ENCODE measurements around the gene ELFN2.
"Not testable (repeated sequence)": the region's sequence is repeated elsewhere in the genome, so short reads cannot be mapped to it uniquely, and the experiment has no call there.

ELFN2 gene

DNA sequence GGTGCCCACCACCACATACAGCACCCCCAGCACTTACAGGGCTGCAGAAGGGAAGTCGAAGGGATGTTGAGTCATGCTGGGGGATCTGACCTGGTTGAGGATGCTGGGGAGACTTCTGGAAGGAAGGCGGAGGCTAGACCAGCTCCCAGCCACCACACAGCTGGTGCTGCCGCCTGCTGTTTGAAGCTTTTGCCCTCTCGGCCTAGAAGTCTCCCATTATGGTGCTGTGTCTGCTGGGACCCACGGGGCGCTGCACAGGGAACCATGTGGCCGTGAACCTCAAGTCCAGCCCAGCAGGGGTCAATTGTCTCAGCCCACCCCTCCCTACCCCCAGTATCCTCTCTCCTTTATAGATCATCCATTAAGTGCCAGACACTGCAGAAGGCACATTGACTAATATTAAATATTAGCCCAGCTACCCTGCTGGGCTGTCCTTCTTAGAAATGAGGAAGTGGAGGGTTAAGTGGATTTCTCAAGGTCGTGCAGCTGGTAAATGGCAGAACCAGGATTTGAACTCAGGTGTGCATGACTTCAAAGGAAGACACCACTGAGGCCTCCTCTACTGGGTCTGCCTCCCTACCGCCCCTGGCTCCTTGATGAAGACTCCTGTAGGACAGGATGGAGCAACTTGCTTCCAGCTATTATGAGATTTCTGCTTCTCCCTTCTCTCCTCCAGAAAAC is 95.3 kb downstream of the ELFN2 start:
- no peak for DNase-seq

DNA sequence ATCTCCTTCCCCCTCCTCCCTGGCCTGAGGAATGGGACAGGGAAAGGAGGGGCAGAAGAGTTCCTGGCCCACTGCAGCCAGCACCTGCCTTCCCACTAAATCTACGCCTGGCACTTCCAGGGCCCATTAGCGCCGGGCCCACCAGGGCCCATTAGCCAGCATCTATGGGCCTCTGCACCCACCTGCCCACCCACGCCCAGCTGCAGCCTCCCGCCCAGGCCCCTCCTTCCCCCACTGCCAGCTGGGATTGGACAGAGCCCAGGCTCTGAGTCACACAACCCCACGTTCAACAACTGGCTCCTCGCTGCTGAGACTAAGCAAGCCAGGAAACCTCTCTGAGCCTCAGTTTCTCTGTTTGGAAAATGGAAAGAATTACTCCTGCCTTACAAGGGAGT is 96.2 kb downstream of the ELFN2 start:
- peak; percentile 52 for DNase-seq

DNA sequence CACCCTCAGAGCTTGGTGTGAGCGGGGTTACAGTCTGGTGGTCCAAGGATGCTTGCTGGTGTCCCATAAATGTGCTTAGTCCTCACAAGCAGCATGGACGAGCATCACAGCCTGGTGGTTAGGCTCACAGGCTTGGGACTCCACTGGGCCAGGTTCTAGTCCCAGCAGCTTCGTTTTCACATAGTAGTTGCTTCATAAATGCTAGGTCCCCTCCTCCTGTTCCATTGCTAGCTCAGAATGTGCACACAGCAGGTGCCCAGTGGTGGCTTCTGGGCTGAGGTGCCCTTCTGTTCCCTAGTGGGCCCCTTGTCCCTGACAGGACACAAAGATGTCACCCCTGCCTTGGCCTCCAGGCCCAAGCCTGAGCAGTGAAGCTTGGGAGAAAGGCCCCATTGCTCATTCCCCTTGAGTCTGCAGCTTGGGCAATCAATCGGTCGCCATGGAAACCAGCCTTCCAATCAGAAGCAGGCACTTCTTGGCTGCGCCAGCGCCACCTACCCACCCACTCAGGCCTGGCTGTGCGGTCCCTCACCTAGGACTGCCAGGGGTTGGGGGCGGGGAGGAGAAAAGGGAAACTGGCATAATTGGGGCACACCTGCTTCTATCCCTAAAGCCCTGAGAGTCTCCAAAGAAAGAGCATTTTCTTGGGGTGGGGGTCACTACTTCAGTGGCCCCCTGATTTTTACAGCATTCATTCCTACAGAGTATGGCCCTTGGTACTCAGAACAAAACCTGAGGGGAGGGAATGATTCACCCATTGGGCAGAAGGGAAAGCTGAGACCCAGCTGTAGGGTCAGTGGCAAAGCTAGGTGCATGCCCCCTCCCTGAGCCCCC is 96.9 kb downstream of the ELFN2 start:
- peak; percentile 86 for DNase-seq

DNA sequence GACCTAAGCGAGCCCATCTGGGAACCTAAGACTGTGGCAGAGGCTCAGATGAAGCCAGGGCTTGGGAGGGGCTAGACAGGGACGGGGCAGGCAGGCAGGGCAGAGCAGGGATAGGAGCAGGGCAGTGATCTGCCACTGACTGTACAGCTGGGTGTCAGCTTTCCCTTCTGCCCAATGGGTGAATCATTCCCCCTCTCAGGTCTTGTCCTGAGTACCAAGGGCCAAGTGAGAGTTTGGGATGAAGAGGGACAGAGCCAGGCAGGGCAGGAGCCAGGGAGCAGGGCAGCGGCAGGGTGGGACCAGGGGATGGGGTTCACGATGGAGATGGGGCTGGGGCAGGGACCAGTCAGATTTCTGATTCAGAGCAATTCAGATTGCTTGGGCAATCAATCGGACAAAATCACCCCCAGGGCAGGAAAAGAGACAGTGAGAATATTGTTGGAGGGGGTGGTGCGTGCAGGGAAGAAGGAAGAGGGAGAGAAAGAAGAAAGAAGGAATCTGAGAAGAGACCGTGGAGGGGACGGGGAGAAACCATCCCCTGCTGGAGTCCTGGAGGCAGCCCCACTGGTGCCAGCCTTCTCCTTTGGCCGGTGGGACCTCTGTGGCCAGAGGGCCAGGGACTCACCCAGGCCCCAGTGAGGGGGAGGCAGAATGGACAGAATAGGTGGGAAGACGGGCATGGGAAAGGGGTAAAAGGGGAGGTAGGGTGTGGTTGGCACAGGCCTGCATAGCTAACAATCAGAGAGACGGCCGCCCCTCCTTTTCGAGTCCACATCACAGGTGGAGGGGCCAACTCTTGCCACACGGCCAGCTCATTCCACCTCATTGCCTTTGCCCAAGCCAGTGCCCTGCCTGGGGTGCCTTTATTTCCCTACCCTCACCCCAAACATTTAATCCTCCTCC is 97.8 kb downstream of the ELFN2 start:
- DNase-seq = peak; percentile 32

DNA sequence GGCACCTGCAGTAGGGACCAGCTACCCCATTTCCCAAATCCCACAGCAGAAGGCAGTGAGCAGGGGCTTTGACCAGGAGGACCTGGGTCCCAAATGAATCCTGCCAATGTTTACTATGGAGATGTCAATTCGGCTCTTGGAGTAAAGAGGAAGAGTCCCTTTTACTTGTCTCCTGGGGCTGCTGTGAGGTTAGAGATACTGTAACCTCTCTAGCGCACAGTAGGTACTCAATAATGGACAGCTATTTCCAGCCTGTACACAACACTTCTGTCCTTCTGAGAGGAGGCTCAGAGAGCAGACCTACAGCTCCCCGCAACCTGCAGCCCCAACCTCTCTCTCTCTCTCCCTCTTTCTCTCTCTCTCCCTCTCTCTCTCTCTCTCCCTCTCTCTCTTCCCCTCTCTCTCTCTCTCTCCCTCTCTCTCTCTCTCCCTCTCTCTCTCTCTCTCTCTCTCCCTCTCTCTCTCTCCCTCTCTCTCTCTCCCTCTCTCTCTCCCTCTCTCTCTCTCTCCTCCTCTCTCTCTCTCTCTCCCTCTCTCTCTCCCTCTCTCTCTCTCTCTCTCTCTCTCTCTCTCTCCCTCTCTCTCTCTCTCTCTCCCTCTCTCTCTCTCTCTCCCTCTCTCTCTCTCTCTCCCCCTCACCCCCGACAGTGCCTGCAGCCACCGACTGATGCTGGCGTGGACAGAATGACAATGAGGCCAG is 98.6 kb downstream of the ELFN2 start:
- not testable (repeated sequence) for DNase-seq

DNA sequence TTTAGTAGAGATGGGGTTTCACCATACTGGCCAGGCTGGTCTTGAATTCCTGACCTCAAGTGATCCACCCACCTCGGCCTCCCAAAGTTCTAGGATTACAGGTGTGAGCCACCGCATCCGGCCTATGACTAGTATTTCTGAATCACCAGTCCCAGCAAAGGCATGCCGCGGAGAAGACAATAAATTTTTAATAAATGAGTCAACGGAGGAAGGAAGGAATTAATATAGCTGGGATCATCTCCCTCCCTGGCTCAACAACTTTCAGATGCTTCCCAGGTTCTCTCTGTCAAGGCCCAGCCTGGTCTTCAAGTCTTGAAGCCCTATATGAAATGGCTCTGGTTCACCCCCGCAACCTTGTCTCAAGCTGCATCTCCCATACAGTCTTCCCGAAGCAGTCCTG is 99.3 kb downstream of the ELFN2 start:
- peak; percentile 90 for DNase-seq

DNA sequence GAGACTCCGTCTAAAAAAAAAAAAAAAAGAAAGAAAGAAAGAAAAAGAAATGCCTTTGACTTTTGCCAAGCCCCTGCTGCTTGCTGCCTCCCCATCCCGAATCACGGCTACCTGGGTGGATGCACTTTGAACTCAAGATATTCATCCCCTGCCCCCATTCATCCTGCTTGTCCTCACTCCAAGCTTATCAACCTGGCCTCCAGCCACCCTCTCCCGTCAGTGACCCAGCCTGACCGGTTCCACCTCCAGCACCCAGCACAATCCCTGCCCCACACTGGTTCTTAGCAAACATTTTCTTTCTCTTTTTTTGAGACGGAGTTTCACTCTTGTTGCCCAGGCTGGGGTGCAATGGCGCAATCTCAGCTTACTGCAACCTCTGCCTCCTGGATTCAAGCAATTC is 100.6 kb downstream of the ELFN2 start:
- DNase-seq = no peak

DNA sequence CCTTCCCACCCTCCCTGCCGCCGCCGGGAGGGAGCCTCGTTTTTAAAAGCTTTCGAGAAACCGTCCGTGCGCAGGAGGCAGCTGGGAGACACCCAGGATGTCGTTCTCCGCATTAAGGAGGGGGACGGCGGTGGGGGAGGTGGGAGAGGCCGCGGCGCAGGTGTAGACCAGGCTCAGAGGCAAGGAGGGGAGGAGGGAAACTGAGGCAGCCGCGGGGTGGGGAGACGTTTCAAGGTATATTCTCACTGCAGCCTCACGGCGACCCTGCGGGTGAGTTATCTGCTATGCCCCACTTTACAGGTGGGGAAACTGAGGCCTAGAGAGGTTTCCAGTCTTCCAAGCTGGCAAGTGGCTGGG is 102.3 kb downstream of the ELFN2 start:
- no peak for DNase-seq

DNA sequence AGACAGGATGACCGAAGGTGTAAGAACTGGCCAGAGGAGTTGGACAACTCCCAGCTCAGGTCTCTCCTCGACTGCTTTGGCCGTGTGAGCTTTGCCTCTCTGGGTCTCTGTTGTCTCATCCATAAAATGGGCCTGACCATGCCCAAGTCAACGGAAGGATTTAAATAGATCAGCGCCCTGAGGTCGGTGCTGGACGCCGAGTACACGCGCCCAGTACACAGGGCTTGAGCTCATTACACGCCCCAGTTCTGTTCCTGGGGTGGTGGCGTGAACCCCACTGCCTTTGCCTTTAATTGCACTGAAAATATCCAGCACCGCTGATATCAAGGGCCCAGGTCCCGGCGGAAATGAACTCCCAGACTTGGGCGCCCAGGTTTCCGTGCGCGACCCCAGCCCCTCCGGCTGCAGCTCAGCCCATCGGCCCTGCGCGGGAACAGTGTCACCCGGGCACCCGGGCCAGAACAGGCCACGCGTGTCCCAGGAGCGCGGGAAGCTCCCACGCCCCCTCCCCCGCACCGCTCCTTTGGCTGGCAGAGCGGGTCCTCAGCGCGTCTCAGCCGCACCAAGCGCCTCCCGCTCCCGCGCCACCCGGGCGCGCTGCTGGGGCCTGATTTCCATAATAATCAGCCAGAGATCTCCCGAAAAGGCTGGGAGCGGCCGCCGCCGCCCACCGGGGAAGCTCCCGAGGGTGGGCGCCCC is 102.8 kb downstream of the ELFN2 start:
- no peak for DNase-seq

DNA sequence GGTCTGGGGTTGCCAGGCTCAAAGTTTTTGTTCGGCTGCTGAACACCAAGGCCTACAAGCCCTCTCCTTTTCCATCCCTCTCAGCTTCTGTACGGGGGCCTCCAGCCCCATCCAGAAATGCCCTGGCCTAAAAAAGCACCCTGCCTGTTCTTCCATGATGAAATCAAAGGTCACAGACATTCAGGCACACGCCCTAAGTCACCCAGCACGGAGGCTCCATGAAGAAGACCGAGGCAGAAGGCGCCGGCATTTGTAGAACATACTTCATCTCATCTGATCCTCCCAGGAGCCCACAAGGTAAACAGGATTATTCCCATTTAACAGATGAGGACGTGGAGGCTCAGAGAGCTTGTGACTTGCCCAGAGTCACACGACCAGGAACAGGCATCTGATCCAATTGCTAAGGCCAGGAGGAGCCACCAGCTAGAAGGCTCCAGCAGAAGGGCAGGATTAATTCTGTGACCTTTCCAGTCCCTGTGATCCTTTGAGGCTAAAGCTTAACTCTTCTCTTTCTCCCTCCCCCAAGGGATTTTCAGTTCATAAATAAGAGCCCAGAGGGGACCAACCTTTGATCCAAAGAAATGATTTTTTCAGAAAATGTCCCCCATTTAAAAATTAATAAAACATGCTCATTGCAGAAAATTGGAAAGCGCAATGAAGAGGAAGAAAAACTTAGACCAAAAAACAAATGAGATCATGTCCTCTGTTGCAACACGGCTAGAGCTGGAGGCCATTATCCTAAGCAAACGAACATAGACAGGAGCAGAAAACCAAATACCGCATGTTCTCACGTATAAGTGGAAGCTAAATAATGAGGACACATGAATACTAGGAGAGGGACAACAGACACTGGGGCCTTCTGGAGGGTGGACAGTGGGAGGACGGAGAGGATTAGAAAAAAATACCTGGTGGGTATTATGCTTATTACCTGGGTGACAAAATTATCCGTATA is 106.3 kb downstream of the ELFN2 start:
- DNase-seq = no peak

DNA sequence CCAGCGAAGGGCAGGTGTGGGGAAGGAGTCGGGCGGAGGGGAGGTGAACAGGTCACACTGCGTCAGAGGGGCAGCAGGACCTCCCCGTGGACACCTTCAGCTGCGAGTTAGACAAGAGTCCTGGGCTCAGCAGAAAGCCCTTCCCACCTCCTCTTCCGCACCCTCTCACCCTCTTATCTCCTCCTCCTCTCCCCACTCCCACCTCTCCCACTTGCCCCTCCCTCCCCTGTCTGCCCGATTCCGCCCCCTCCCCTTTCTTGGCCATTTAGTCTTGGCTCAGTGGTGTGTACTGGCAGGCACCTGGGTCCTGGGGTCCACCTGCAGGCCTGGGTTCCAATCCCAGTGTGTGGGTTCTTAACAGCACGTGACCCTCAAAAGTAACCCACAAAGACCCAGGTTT is 107.8 kb downstream of the ELFN2 start:
- no peak for DNase-seq

DNA sequence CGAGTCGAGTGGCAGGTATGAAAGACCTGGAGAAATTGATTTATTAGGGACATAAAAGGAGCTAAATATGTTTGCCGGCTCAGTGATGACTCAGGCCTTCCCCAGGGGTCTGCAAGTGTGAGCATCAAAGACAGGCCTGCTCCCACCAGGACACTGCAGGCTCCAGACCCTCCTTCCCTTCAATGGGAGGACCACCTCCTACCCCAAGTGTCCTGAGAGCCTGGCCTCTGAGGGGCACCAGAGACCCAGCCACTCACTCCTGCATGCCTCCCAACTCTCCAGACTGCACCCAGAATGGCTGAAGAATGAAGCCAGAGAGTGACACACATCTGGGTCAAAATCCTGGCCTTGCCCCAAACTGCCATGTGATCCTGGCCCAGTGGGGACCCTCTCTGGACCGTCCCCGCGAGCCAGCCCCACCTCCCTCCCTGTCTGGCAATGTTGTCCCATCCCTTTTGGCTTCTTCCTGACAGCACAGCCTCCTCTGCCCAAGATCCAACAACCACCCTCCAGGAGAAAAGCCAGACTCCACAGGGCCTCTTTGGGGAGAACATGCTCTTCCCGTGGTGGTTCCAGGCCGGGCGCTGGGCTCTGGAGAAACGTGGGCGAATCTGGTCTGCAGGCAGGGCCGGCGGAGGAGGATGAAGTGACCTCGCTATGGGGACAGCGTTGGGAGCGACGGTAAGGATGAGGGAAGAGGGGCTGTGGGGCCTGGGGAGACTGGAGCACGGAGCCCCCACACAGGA is 108.7 kb downstream of the ELFN2 start:
- DNase-seq = no peak

Data from fibroblast of skin of right quadriceps (primary cell).